Occipital lobe (tissue), 2 donors: ENCODE results near the gene CCDC134. TPM values are rescaled to one million over a fixed set of nuclear protein-coding genes. Genes with fewer than 3 reads are reported as not detected.

Experiments used
- DNase-seq: peaks from one replicate; lab custom pipeline; 2025; lab: John Stamatoyannopoulos, UW
- total RNA-seq: library from RNA; depleted of rRNA; stranded (reverse); fragments of >200 nt; gene quantifications from one replicate; pipeline ENCODE4 v1.2.3, GENCODE V29; 2014

Gene CCDC134
- total RNA-seq: 12.2 TPM

GRCh38 chr22:41800348-41801146 is at the start of gene CCDC134:
CCDC134 (plus strand) TSS chr22:41800679; CDS start chr22:41808891, 8,212 bp downstream.
- DNase-seq: peak; percentile 87

DNA sequence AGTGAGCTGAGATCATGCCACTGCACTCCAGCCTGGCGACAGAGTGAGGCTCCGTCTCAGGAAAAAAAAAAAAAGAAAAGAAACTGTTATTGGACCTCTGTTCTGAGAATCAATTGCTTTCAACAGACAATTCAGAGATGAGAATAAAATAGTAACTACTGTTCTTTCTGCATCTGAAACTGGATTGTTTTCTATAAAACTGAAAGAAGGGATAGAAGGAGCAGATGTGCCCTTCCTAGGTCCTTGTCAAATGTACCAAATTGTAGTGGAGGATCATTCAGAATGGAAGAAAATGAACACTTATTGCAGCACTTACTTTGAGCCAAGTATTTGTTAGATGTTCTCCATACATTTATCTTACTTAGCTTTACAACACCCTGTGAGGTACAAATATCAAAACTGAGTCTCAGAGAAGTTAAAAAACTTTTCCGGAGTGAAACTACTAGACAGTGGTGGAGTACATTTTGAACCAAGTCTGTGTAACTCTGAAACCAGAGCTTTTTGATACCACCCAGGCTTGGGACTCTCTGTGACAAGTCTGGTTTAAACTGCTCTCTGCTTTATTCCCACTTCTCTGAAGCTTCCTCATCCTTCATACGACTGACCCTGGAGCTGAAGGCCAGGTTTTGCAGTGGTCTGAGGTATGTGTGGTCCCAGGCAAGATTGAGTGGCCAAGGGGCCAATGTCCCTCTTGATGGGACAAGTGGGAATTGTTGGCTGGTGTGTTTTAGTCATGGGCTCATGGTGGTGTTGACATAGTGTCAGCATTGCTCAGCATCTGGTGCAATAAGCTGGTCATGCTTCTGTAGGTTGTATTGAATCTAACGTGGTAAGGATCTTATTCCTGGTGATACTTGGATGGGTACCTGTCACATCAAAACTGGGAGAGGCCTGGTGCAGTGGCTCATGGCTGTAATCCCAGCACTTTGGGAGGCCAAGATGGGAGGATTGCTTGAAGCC is 48.2 kb upstream of the CCDC134 start:
- no peak for DNase-seq

DNA sequence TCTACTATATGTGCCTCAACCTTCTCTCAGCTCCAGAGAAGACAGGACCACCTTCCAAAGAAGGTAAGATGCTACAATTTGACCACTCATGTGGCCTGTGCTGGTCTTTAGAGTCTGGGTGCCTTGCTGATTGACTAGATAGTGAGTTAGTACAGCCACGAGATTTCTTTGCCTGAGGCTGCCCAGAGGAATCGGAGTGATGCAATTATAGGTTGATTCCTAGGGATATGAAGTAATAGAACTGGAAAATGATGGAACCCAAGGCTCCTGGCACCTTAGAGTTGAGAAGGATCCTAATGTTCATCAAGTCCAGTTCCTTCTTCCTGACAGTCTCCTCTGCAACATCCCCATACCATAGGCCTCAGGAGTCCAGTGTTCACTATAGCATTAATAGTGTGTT is 46.5 kb upstream of the CCDC134 start:
- no peak for DNase-seq

- DNase-seq: no peak
These were observed 43.0 kb upstream of the CCDC134 start for GRCh38 chr22:41757502-41757901.

DNA sequence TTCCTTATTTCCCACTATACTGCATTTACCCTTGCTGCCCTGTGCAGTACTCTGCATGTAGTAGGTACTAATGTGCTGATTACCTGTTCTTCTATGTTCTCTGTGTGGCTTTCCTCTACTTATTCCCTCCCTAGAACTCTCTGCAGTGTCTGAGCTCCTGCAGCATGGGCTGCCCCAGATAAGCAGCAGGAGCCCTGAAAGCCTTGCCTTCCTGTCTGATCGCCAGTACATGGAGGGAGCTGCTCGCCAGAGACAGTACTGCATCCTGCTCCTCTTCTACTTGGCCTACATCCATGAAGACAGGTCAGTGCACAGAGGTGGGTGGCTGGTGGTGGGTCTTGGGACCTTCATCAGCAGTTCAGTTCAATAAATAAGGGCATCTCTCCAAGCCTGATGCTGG is 42.2 kb upstream of the CCDC134 start:
- no peak for DNase-seq

GRCh38 chr22:41762980-41763779 is 37.3 kb upstream of the CCDC134 start:
- DNase-seq: no peak

GRCh38 chr22:41766476-41766875 is 34.0 kb upstream of the CCDC134 start:
- no peak for DNase-seq

GRCh38 chr22:41768430-41768829 is 32.0 kb upstream of the CCDC134 start:
- no peak for DNase-seq

- no peak for DNase-seq
These were observed 29.6 kb upstream of the CCDC134 start for GRCh38 chr22:41770715-41771468.

- DNase-seq: no peak
These were observed 28.3 kb upstream of the CCDC134 start for GRCh38 chr22:41772198-41772597.

- DNase-seq: no peak
These were observed 27.8 kb upstream of the CCDC134 start for GRCh38 chr22:41772645-41773044.

GRCh38 chr22:41775338-41775737 is 25.1 kb upstream of the CCDC134 start:
- no peak for DNase-seq

- no peak for DNase-seq
These were observed 24.5 kb upstream of the CCDC134 start for GRCh38 chr22:41775976-41776375.

- no peak for DNase-seq
These were observed 24.1 kb upstream of the CCDC134 start for GRCh38 chr22:41776381-41776780.

GRCh38 chr22:41777749-41778425 is 22.6 kb upstream of the CCDC134 start:
- no peak for DNase-seq

DNA sequence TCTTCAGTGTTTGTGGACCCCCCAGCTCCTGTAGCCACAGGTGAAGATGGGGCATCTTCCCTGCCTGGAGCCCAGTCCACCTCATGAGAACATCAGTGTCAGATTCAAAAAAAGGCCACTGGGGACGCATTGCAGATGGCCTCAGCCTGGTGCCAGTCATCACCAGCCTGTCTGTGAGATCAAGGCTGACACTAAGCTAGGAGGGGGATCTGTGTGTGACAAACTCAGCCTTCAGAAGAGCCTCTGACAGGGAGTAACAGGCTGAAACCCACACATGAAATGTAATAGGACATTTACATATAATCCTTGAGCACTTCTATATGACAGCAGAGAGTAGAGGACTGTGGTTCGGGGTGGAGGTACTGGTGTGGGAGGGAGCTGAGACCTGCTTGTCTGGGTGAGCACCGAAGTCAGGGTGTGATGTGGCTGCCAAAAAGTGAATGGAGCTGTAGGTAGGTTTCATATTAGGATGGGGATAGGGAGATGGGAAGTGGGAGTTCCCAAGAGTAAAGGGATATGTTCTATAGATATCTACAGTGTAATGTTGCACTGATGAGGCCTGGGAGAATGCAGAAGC is 20.5 kb upstream of the CCDC134 start:
- no peak for DNase-seq

GRCh38 chr22:41780746-41781505 is 19.6 kb upstream of the CCDC134 start:
- DNase-seq: peak; percentile 6

DNA sequence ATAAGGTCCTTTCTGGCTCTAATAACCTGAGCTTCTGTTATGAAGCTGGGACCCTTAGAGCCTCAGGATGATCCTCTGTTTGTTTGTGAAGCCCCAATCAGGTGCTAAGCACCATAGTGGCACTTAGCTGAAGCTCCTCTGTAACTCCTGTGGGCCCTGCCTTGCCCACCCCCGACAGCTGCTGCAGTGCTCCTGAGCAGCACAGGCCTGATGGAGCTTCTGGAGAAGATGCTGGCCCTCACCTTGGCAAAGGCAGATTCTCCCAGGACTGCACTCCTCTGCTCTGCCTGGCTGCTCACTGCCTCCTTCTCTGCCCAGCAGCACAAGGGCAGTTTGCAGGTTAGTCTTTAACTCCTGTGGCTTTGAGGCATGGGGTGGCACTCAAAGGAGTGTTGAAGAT is 19.0 kb upstream of the CCDC134 start:
- DNase-seq: no peak

DNA sequence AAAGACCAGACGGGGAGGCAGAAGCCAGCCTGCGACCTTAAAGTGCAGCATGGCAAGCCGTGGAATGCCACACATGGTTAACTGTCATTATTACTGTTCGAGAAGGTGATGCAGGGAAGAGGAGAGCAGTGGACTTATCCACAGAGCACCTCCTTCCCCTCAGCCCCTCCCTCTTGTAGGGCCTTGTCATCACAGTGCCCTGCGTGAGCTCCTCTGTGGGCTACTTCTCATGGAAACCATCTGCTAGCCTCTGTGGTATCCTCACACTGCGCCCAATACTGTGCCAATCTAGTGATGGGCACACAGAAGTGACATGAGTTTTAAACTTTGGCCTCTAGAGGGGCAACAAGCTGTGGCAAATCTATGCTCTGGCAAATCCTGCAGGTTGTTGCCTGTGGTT is 18.2 kb upstream of the CCDC134 start:
- no peak for DNase-seq
